H1 (cell line): ENCODE measurements around the gene RPS15. TPM values are rescaled to one million over a fixed set of nuclear protein-coding genes. Genes with fewer than 3 reads are reported as not detected.

Experiments
- CTCF ChIA-PET: fragments of 300-600 bp; sonication (Branson Sonifier 250); formaldehyde crosslinking; loops from one replicate; lab custom pipeline; 2021; ENCODE audit not compliant: partially characterized antibody; lab: Charles Lee
- POLR2A ChIA-PET: fragments of 300-600 bp; sonication (Branson Sonifier 250); formaldehyde crosslinking; loops from one replicate; lab custom pipeline; 2021; ENCODE audit warnings: inconsistent platforms; ENCODE audit not compliant: partially characterized antibody; lab: Charles Lee
- DNase-seq, 2 experiments: peaks; one replicate each; pipeline versions ENCODE4 v3.0.0 to v3.0.0-alpha.2; 2010 to 2022; ENCODE audit warnings: low spot score in 2 of 2, low read depth in 1 of 2, mixed read lengths in 1 of 2
- FAIRE-seq: peaks from 2 replicates; lab custom pipeline; 2011; peaks lifted over from hg19 to GRCh38; lab: Jason Lieb, UNC
- H2AFZ ChIP-seq: 2 replicates; pipeline ENCODE4 v1.8.1; 2012; ENCODE audit warnings: low read length, inconsistent platforms
- H2AK5ac ChIP-seq: 2 replicates; pipeline ENCODE4 v1.6.1; 2013; ENCODE audit warnings: low read depth, low read length
- H2BK120ac ChIP-seq: replicated peaks from 2 replicates; pipeline ENCODE3; 2013; ENCODE audit warnings: low read depth, low read length, inconsistent platforms
- H2BK12ac ChIP-seq: 2 replicates; pipeline ENCODE4 v1.6.1; 2013; ENCODE audit warnings: low read depth, low read length
- H2BK15ac ChIP-seq: 2 replicates; pipeline ENCODE4 v1.6.1; 2013; ENCODE audit warnings: low read length
- H2BK20ac ChIP-seq: 2 replicates; pipeline ENCODE4 v1.6.1; 2013; ENCODE audit warnings: low read length
- H2BK5ac ChIP-seq: 2 replicates; pipeline ENCODE4 v1.6.1; 2013; ENCODE audit warnings: low read depth, low read length
- H3K14ac ChIP-seq: 2 replicates; pipeline ENCODE4 v1.6.1; 2013; ENCODE audit warnings: inconsistent platforms; ENCODE audit not compliant: insufficient read length
- H3K18ac ChIP-seq: 2 replicates; pipeline ENCODE4 v1.6.1; 2013; ENCODE audit warnings: low read length; ENCODE audit errors: extremely low read depth
- H3K23ac ChIP-seq: 2 replicates; pipeline ENCODE4 v1.6.1; 2013; ENCODE audit warnings: inconsistent platforms; ENCODE audit not compliant: insufficient read length
- H3K23me2 ChIP-seq: 2 replicates; pipeline ENCODE4 v1.6.1; 2013; ENCODE audit warnings: low read depth, low read length
- H3K27ac ChIP-seq: 2 replicates; pipeline ENCODE4 v1.6.1; 2011; ENCODE audit warnings: low read depth, low read length, inconsistent platforms
- H3K27me3 ChIP-seq, 4 experiments: replicated peaks in 1 of 4; 1 replicate in 1 of 4; 2 replicates in 3 of 4; pipeline versions ENCODE4 v1.6.1 to v1.8.1; 2011 to 2013; ENCODE audit warnings: low read length in 3 of 4, mild to moderate bottlenecking in 3 of 4, inconsistent platforms in 2 of 4, mixed read lengths in 2 of 4, moderate library complexity in 1 of 4; ENCODE audit not compliant: control insufficient read depth in 3 of 4, insufficient read depth in 3 of 4; ENCODE audit errors: extremely low read depth in 1 of 4
- H3K36me3 ChIP-seq, 4 experiments: 2 replicates each; pipeline versions ENCODE4 v1.6.1 to v1.8.1; 2011 to 2013; ENCODE audit warnings: mild to moderate bottlenecking in 4 of 4, low read length in 3 of 4, moderate library complexity in 2 of 4, control low read depth in 1 of 4, inconsistent platforms in 1 of 4; ENCODE audit not compliant: insufficient read depth in 4 of 4, control insufficient read depth in 2 of 4
- H3K4ac ChIP-seq: replicated peaks from 2 replicates; pipeline ENCODE3; 2013; ENCODE audit warnings: low read length, low read depth, mixed read lengths, inconsistent platforms; ENCODE audit not compliant: insufficient read length
- H3K4me1 ChIP-seq, 4 experiments: replicated peaks in 1 of 4; 1 replicate in 1 of 4; 2 replicates in 3 of 4; pipeline versions ENCODE4 v1.6.1 to v1.8.1; 2011 to 2013; ENCODE audit warnings: low read length in 3 of 4, inconsistent platforms in 2 of 4, mixed read lengths in 1 of 4; ENCODE audit not compliant: insufficient read depth in 4 of 4, control insufficient read depth in 3 of 4
- H3K4me2 ChIP-seq, 2 experiments: 2 replicates each; pipeline versions ENCODE4 v1.6.1 to v1.8.1; 2011 to 2013; ENCODE audit warnings: low read depth in 2 of 2, low read length in 2 of 2, control low read depth in 1 of 2, inconsistent platforms in 1 of 2, mild to moderate bottlenecking in 1 of 2; ENCODE audit not compliant: insufficient read depth in 1 of 2
- H3K4me3 ChIP-seq, 4 experiments: fragments of 200-600, 300-600 bp in 1 of 4; sonication (generic), shearing (Covaris generic), sonication (Bioruptor Twin) in 1 of 4; 2 replicates each; pipeline versions ENCODE4 v1.5.1 to v1.8.1; 2011 to 2016; ENCODE audit warnings: low read length in 4 of 4, low read depth in 3 of 4, control low read depth in 2 of 4, inconsistent platforms in 2 of 4, mild to moderate bottlenecking in 2 of 4, mixed read lengths in 1 of 4, moderate library complexity in 1 of 4; ENCODE audit not compliant: insufficient read depth in 2 of 4; ENCODE audit errors: extremely low read depth in 1 of 4
- H3K56ac ChIP-seq: replicated peaks from 2 replicates; pipeline ENCODE3; 2013; ENCODE audit warnings: low read depth, mild to moderate bottlenecking, mixed read lengths, low read length, inconsistent platforms; ENCODE audit not compliant: insufficient read length
- H3K79me1 ChIP-seq: 2 replicates; pipeline ENCODE4 v1.6.1; 2013; ENCODE audit warnings: low read depth, low read length, control low read depth
- H3K79me2 ChIP-seq, 2 experiments: 2 replicates each; pipeline versions ENCODE4 v1.6.1 to v1.8.1; 2012 to 2013; ENCODE audit warnings: low read length in 2 of 2, mild to moderate bottlenecking in 2 of 2, inconsistent platforms in 1 of 2; ENCODE audit not compliant: insufficient read depth in 2 of 2, control insufficient read depth in 1 of 2
- H3K9ac ChIP-seq, 4 experiments: replicated peaks in 1 of 4; 1 replicate in 1 of 4; 2 replicates in 3 of 4; pipeline versions ENCODE4 v1.6.1 to v1.8.1; 2011 to 2013; ENCODE audit warnings: low read depth in 3 of 4, low read length in 3 of 4, control low read depth in 2 of 4, mild to moderate bottlenecking in 2 of 4, moderate library complexity in 2 of 4, inconsistent platforms in 1 of 4; ENCODE audit errors: extremely low read depth in 1 of 4
- H3K9me3 ChIP-seq, 2 experiments: 2 replicates each; pipeline versions ENCODE4 v1.6.1 to v1.8.1; 2012 to 2013; ENCODE audit warnings: mild to moderate bottlenecking in 2 of 2, moderate library complexity in 2 of 2, control low read depth in 1 of 2, inconsistent platforms in 1 of 2, low read depth in 1 of 2, low read length in 1 of 2, mixed read lengths in 1 of 2; ENCODE audit not compliant: insufficient read depth in 2 of 2
- H4K20me1 ChIP-seq, 2 experiments: replicated peaks in 1 of 2; 2 replicates each; pipeline versions ENCODE3 to v1.8.1; 2011 to 2013; ENCODE audit warnings: inconsistent platforms in 2 of 2, low read length in 2 of 2, mild to moderate bottlenecking in 1 of 2; ENCODE audit not compliant: insufficient read depth in 2 of 2, control insufficient read depth in 1 of 2
- H4K5ac ChIP-seq: 2 replicates; pipeline ENCODE4 v1.6.1; 2013; ENCODE audit warnings: low read length, low read depth, mixed read lengths, inconsistent platforms; ENCODE audit not compliant: insufficient read length
- H4K8ac ChIP-seq: 2 replicates; pipeline ENCODE4 v1.8.0; 2013; ENCODE audit warnings: mild to moderate bottlenecking, moderate library complexity, low read length, inconsistent platforms; ENCODE audit not compliant: insufficient read depth; ENCODE audit errors: extremely low read depth
- H4K91ac ChIP-seq: replicated peaks from 2 replicates; pipeline ENCODE3; 2013; ENCODE audit warnings: low read length, mixed read lengths, inconsistent platforms; ENCODE audit not compliant: insufficient read length
- BRCA1 ChIP-seq: IDR thresholded peaks from 2 replicates; pipeline ENCODE4 v1.6.1; 2012; ENCODE audit warnings: low read depth, low read length, improper control_type of control experiment
- HDAC6 ChIP-seq: IDR thresholded peaks from one replicate; pipeline ENCODE4 v1.7.1; 2012; ENCODE audit warnings: low read depth, mild to moderate bottlenecking, inconsistent platforms, low read length, moderate library complexity
- JUN ChIP-seq: IDR thresholded peaks from 2 replicates; pipeline ENCODE4 v1.6.1; 2011; ENCODE audit warnings: low read depth, mild to moderate bottlenecking, improper control_type of control experiment, low read length
- NRF1 ChIP-seq: IDR thresholded peaks from 2 replicates; pipeline ENCODE4 v1.6.1; 2011; ENCODE audit warnings: mild to moderate bottlenecking, low read depth, low read length, improper control_type of control experiment
- POLR2AphosphoS5 ChIP-seq: IDR thresholded peaks from 2 replicates; pipeline ENCODE4 v1.6.1; 2011; ENCODE audit warnings: low read depth, low read length
- SIRT6 ChIP-seq: IDR thresholded peaks from one replicate; pipeline ENCODE4 v1.7.1; 2012; ENCODE audit warnings: low read length, inconsistent platforms
- WGBS, 2 experiments: shearing (Covaris generic) in 1 of 2; methylation state at CpG; one replicate each; pipeline versions ENCODE4 v1.1.6 to v1.1.7; 2013 to 2015; ENCODE audit warnings: low lambda C conversion rate in 2 of 2, mixed read lengths in 2 of 2, inconsistent platforms in 1 of 2, low coverage in 1 of 2, missing lambda C conversion rate in 1 of 2; ENCODE audit not compliant: insufficient replicate concordance in 2 of 2, insufficient coverage in 1 of 2, insufficient read length in 1 of 2; ENCODE audit errors: extremely low coverage in 1 of 2, missing lambda C conversion rate in 1 of 2; 5-methylcytosine and 5-hydroxymethylcytosine counted together
- polyA plus RNA-seq, 7 experiments: library from polyadenylated mRNA; depleted of rRNA in 3 of 7; stranded (reverse) in 5 of 7; unstranded in 2 of 7; fragments of >200 nt in 5 of 7; fragments of 200-250 nt in 2 of 7; gene quantifications; 1 replicate in 5 of 7; 2 replicates in 1 of 7; 4 replicates in 1 of 7; pipeline versions ENCODE4 v1.2.1 to v1.2.3, GENCODE V29; 2011 to 2013; ENCODE audit warnings: missing spikeins in 2 of 7, mixed read lengths in 2 of 7
- total RNA-seq: library from RNA; stranded (reverse); fragmentation: NEBNext Ultra II Directional; extraction: Animal tissue kit (Norgen Biotek cat#: 25700); gene quantifications from 2 replicates; pipeline ENCODE4 v1.2.1, GENCODE V29; 2021

Gene RPS15
- total and polyA plus RNA-seq, 2 of the 8 experiments (the other 6 are each of a cell fraction or from before 2014, with no cell fraction given) = 1,562 to 3,890 TPM

GRCh38 chr19:1409204-1410005, 28.8 kb upstream of the RPS15 start:
- H2AK5ac ChIP-seq = no peak overlapping the region
- H3K4ac ChIP-seq = peak overlapping the region; percentile 6
- H3K56ac ChIP-seq = peak overlapping the region; percentile 9
- POLR2A ChIA-PET = interaction anchor here (0.8 to 2.6 kb wide), 13 partner anchors 8 to 141 kb away, joined by 3 to 7 read pairs (median 4); partner anchors contain the start of gene CIRBP
- H3K14ac ChIP-seq = no peak overlapping the region
- peak overlapping the region; percentile 61 for H4K91ac ChIP-seq
- no peak overlapping the region for H3K23ac ChIP-seq
- H2AFZ ChIP-seq = no peak overlapping the region
- DNase-seq = no peak
- H3K23me2 ChIP-seq = peaks cover 10% of the 10 kb centered on the region; the same call in 1 of the 2 replicates
- H2BK15ac ChIP-seq = no peak overlapping the region
- no peak overlapping the region for H2BK20ac ChIP-seq
- H3K27ac ChIP-seq = peak overlapping the region; percentile 66
- CTCF ChIA-PET = interaction anchor here (1.2 to 1.9 kb wide), 2 partner anchors 28 to 36 kb away, joined by 4 read pairs; no protein-coding TSS in a partner anchor
- peak overlapping the region; percentile 69 to 85 (median 84); a peak in 7 of 8 replicates for H3K4me3 ChIP-seq
- H2BK120ac ChIP-seq = no peak overlapping the region
- H4K20me1 ChIP-seq = peaks cover 49 to 53% of the 10 kb centered on the region in 2 experiments
- peak overlapping the region; percentile 28 for H4K8ac ChIP-seq
- H3K4me1 ChIP-seq = peaks cover 2 to 20% (median 18%) of the 10 kb centered on the region in 4 experiments; a peak in 6 of 7 replicates
- H3K79me1 ChIP-seq = peaks cover 11% of the 10 kb centered on the region
- no peak for FAIRE-seq
- peaks cover 0 to 4% (median 1%) of the 10 kb centered on the region in 4 experiments; a peak in 5 of 8 replicates for H3K36me3 ChIP-seq
- no peaks in the 10 kb centered on the region for H3K27me3 ChIP-seq
- H3K4me2 ChIP-seq = peak overlapping the region; percentile 85 to 87
- H2BK12ac ChIP-seq = no peak overlapping the region
- peak overlapping the region; percentile 60; the same call in 1 of the 2 replicates for H3K18ac ChIP-seq
- H3K9ac ChIP-seq = peak overlapping the region in 3 of 4 experiments; percentile 53 to 76 (median 72); a peak in 6 of 7 replicates
- 88% methylated on average over 33 of the region's 33 CpGs; no CpG with 5 or more reads in 1 of the 2 experiments for WGBS, 2 experiments
- no peaks in the 10 kb centered on the region for H3K9me3 ChIP-seq
- H3K79me2 ChIP-seq = peaks cover 53 to 66% of the 10 kb centered on the region in 2 experiments
- no peak overlapping the region for H4K5ac ChIP-seq
- H2BK5ac ChIP-seq = peak overlapping the region; percentile 48
- TF ChIP-seq BRCA1 = no peak
- no peak for TF ChIP-seq SIRT6
- TF ChIP-seq HDAC6 = no peak
- no peak for TF ChIP-seq JUN
- TF ChIP-seq NRF1 = no peak
- TF ChIP-seq POLR2AphosphoS5 = no peak; the same call in 1 of the 2 replicates
